HepG2 (cell line): ENCODE measurements around the gene SRSF3. TPM values are rescaled to one million over a fixed set of nuclear protein-coding genes. Genes with fewer than 3 reads are reported as not detected.

Experiments used
- ATAC-seq: fragments of 200-7000 bp; cut with Tn5 transposase; 3 replicates; pipeline ENCODE4 v1.9.1; 2020; ENCODE audit warnings: mild to moderate bottlenecking, moderate library complexity
- BruUV-seq: library from RNA; stranded (reverse); fragments of 400-500 nt; replicated peaks from 2 replicates; lab custom pipeline; 2021; lab: Mats Ljungman, UMichigan
- CTCF ChIA-PET: fragments of 300-600 bp; formaldehyde crosslinking; extraction: SDS; loops from one replicate; lab custom pipeline; 2021; ENCODE audit warnings: low total read pairs, inconsistent platforms, low intra/inter-chr PET ratio; lab: Yijun Ruan, JAX
- POLR2A ChIA-PET: fragments of 350-600 bp; sonication (Branson Sonifier 250); formaldehyde crosslinking; loops from one replicate; lab custom pipeline; 2020; ENCODE audit warnings: antibody characterized with exemption, inconsistent platforms; lab: Yijun Ruan, JAX
- DNase-seq: peaks from one replicate; pipeline ENCODE4 v3.0.0-alpha.2; 2015; ENCODE audit warnings: low spot score
- FAIRE-seq: peaks from 3 replicates; lab custom pipeline; 2011; peaks lifted over from hg19 to GRCh38; lab: Jason Lieb, UNC
- H2AFZ ChIP-seq: one replicate; pipeline ENCODE4 v1.6.1; 2011; ENCODE audit warnings: low read length, inconsistent platforms
- H3K27ac ChIP-seq: fragments of 300-600 bp; 3 replicates; pipeline ENCODE4 v1.8.0; 2011; ENCODE audit warnings: mixed run types, mild to moderate bottlenecking, mixed read lengths, low read length, inconsistent platforms; ENCODE audit not compliant: insufficient read depth; ENCODE audit errors: extremely low read length
- H3K27me3 ChIP-seq, 2 experiments: fragments of 200-600 bp in 1 of 2; 2 replicates in 1 of 2; 3 replicates in 1 of 2; pipeline versions ENCODE4 v1.6.0 to v1.8.0; 2011; ENCODE audit warnings: low read length in 2 of 2, mild to moderate bottlenecking in 2 of 2, moderate library complexity in 2 of 2, inconsistent platforms in 1 of 2; ENCODE audit not compliant: insufficient read depth in 2 of 2, control insufficient read depth in 1 of 2
- H3K36me3 ChIP-seq, 2 experiments: fragments of 200-600 bp in 1 of 2; replicated peaks in 1 of 2; 2 replicates in 1 of 2; 3 replicates in 1 of 2; pipeline versions ENCODE4 v1.5.1 to v1.8.0; 2011; ENCODE audit warnings: low read length in 2 of 2, inconsistent platforms in 1 of 2; ENCODE audit not compliant: insufficient read depth in 2 of 2, control insufficient read depth in 1 of 2
- H3K4me1 ChIP-seq: 2 replicates; pipeline ENCODE4 v1.5.1; 2012; ENCODE audit warnings: low read length, inconsistent platforms; ENCODE audit not compliant: insufficient read depth
- H3K4me2 ChIP-seq: 2 replicates; pipeline ENCODE4 v1.6.0; 2011; ENCODE audit warnings: low read depth, low read length, inconsistent platforms
- H3K4me3 ChIP-seq, 3 experiments: fragments of 200-600 bp in 1 of 3; sonication (generic), shearing (Covaris generic) in 1 of 3; replicated peaks in 1 of 3; 2 replicates each; pipeline ENCODE4 v1.5.1; 2011 to 2016; ENCODE audit warnings: low read length in 3 of 3, inconsistent platforms in 2 of 3, low read depth in 2 of 3, mild to moderate bottlenecking in 2 of 3, control low read depth in 1 of 3, mixed read lengths in 1 of 3; ENCODE audit not compliant: insufficient read depth in 1 of 3
- H3K79me2 ChIP-seq: one replicate; pipeline ENCODE4 v1.6.1; 2011; ENCODE audit warnings: low read length, inconsistent platforms; ENCODE audit not compliant: insufficient read depth
- H3K9ac ChIP-seq: 2 replicates; pipeline ENCODE4 v1.6.0; 2011; ENCODE audit warnings: mild to moderate bottlenecking, low read depth, low read length, inconsistent platforms; ENCODE audit not compliant: insufficient read depth
- H3K9me3 ChIP-seq: 2 replicates; pipeline ENCODE4 v1.5.1; 2012; ENCODE audit warnings: mild to moderate bottlenecking, low read length
- H4K20me1 ChIP-seq: 2 replicates; pipeline ENCODE4 v1.6.0; 2011; ENCODE audit warnings: inconsistent platforms, mild to moderate bottlenecking, low read length, moderate library complexity; ENCODE audit not compliant: insufficient read depth
- AHR ChIP-seq: IDR thresholded peaks from 2 replicates; pipeline ENCODE4 v1.6.1; 2018; ENCODE audit warnings: missing genetic modification reagents, missing compliant biosample characterization
- BHLHE40 ChIP-seq: IDR thresholded peaks from 2 replicates; pipeline ENCODE4 v1.6.1; 2011; ENCODE audit warnings: low read length, improper control_type of control experiment
- HMG20B ChIP-seq: conservative IDR thresholded peaks from 2 replicates; pipeline ENCODE4 v1.6.1; 2016; ENCODE audit warnings: missing genetic modification reagents, missing compliant biosample characterization
- KDM6A ChIP-seq: IDR thresholded peaks from 2 replicates; pipeline ENCODE4 v1.6.1; 2016; ENCODE audit warnings: low read depth
- KLF6 ChIP-seq: IDR thresholded peaks from 2 replicates; pipeline ENCODE4 v1.8.0; 2016; ENCODE audit warnings: missing biosample characterization, missing genetic modification reagents
- KLF9 ChIP-seq: IDR thresholded peaks from 2 replicates; pipeline ENCODE4 v1.6.1; 2016; ENCODE audit warnings: low read depth
- MAFF ChIP-seq: IDR thresholded peaks from 2 replicates; pipeline ENCODE4 v1.6.1; 2011; ENCODE audit warnings: low read depth, low read length, improper control_type of control experiment
- POLR2G ChIP-seq: fragments of 200-400 bp; formaldehyde crosslinking; IDR thresholded peaks from 2 replicates; pipeline ENCODE4 v1.6.1; 2018; ENCODE audit warnings: mild to moderate bottlenecking, low read depth, low read length, moderate library complexity
- RAD51 ChIP-seq: fragments of 450-650 bp; IDR thresholded peaks from 2 replicates; pipeline ENCODE4 v1.6.1; 2016; ENCODE audit warnings: borderline replicate concordance
- SALL2 ChIP-seq: sonication (generic); formaldehyde crosslinking; IDR thresholded peaks from 2 replicates; pipeline ENCODE4 v1.8.1; 2023; ENCODE audit warnings: mild to moderate bottlenecking, missing genetic modification reagents, inconsistent platforms
- ZEB1 ChIP-seq: IDR thresholded peaks from 2 replicates; pipeline ENCODE4 v1.6.1; 2012; ENCODE audit warnings: mild to moderate bottlenecking, low read depth, inconsistent platforms; ENCODE audit not compliant: insufficient replicate concordance
- ZNF292 ChIP-seq: sonication (generic); formaldehyde crosslinking; IDR thresholded peaks from 2 replicates; pipeline ENCODE4 v1.8.1; 2022; ENCODE audit warnings: mild to moderate bottlenecking, low read depth, missing genetic modification reagents, borderline replicate concordance
- ZNF33B ChIP-seq: sonication (generic); formaldehyde crosslinking; IDR thresholded peaks from 2 replicates; pipeline ENCODE4 v1.5.1; 2020; ENCODE audit warnings: mild to moderate bottlenecking, missing genetic modification reagents
- ZNF451 ChIP-seq: sonication (generic); formaldehyde crosslinking; IDR thresholded peaks from 2 replicates; pipeline ENCODE4 v1.5.0; 2020; ENCODE audit warnings: mild to moderate bottlenecking, missing genetic modification reagents
- ZNF569 ChIP-seq: sonication (generic); formaldehyde crosslinking; IDR thresholded peaks from 2 replicates; pipeline ENCODE4 v1.5.0; 2020; ENCODE audit warnings: mild to moderate bottlenecking, missing genetic modification reagents, moderate library complexity, borderline replicate concordance
- ZNF589 ChIP-seq: sonication (generic); formaldehyde crosslinking; conservative IDR thresholded peaks from 2 replicates; pipeline ENCODE4 v1.8.0; 2022; ENCODE audit warnings: mild to moderate bottlenecking, moderate library complexity, missing genetic modification reagents
- ZNF770 ChIP-seq: sonication (generic); formaldehyde crosslinking; IDR thresholded peaks from 2 replicates; pipeline ENCODE4 v1.5.0; 2020; ENCODE audit warnings: mild to moderate bottlenecking, missing genetic modification reagents
- WGBS: methylation state at CpG from one replicate; pipeline ENCODE4 v1.1.6; 2017; ENCODE audit warnings: low lambda C conversion rate; 5-methylcytosine and 5-hydroxymethylcytosine counted together
- in situ Hi-C: cut with HindIII; loops from 2 replicates; pipeline ENCODE4 v1.10.0; 2017; ENCODE audit warnings: low pct_unique_long_range_greater_than_20kb; ENCODE audit not compliant: extremely low pct_ligation_motif_present
- intact Hi-C: fragments of 100-400 bp; cut with micrococcal nuclease; formaldehyde crosslinking; loops from one replicate; pipeline ENCODE4 v1.10.0; 2022; ENCODE audit not compliant: unreplicated experiment
- polyA plus RNA-seq, 8 experiments: library from polyadenylated mRNA; depleted of rRNA in 3 of 8; stranded (reverse) in 7 of 8; unstranded in 1 of 8; fragments of >200 nt; fragmentation: Illumina TruSeq in 4 of 8; extraction: Trizol in 4 of 8; gene quantifications; 2 replicates each; pipeline versions ENCODE4 v1.2.1 to v1.2.3, GENCODE V29; 2011 to 2016; ENCODE audit warnings: low read depth in 4 of 8, missing spikeins in 1 of 8, mixed read lengths in 1 of 8; ENCODE audit not compliant: insufficient read depth in 1 of 8
- total RNA-seq, 5 experiments: library from RNA; depleted of rRNA; stranded (reverse); fragments of >200 nt; fragmentation: Illumina TruSeq; extraction: Trizol; gene quantifications; 2 replicates each; pipeline ENCODE4 v1.2.3, GENCODE V29; 2016; ENCODE audit warnings: low read depth in 1 of 5
- TF ChIP-seq, protein P1 (sequence below): sonication (generic); formaldehyde crosslinking; IDR thresholded peaks from 2 replicates; pipeline ENCODE4 v1.5.1; 2020; ENCODE audit warnings: mild to moderate bottlenecking, missing genetic modification reagents, moderate library complexity

The SRSF3 gene
- total and polyA plus RNA-seq, 2 of the 13 experiments (the other 11 are each of a cell fraction or from before 2014, with no cell fraction given), result 206 to 684 TPM

DNA sequence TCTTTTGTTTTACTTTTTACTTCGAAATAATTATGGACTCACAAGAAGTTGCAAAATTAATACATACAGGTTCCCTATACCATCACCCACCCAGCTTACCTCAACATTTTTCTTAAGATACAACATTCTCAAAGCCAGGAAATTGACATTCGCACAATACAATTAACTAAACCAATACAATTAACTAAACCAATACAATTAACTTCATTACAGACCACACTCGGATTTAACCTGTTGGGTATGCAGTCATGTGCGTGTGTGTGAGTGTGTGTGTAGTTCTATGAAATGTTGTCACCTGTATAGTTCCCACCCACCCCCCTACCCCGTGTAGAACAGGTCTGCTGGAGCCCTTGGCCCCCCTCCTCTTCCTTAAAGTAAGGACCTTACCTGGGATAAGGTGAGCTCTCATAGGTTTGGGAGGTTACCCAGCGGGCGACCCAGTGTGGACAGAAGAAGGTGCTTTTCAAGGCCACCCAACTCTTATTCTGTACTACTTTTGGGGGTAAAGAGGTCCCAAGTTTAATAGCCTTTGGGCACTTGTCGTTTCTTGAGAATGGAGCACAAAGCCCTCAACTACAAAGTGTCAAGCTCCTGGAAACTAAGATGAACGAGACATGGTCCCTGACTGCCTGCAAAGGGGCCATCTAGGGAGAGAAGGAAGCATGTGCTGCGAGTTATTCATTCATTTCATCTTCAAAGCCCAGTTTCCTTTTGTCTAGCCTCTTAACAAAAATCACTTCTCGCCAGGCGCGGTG is 46.3 kb upstream of the SRSF3 start (continued):
- TF ChIP-seq RAD51 (no peak), AHR (CRISPR knock-in tag) (no peak), ZNF569 (CRISPR knock-in tag) (0 out of 2 replicates have a peak, but pooled peaks have one; percentile 7), ZNF33B (no peak), KLF6 (CRISPR knock-in tag) (no peak), SALL2 (CRISPR knock-in tag) (no peak), POLR2G (no peak), MAFF (no peak), ZNF589 (CRISPR knock-in tag) (no peak), KDM6A (CRISPR knock-in tag) (no peak), KLF9 (CRISPR knock-in tag) (no peak), HMG20B (CRISPR knock-in tag) (no peak), ZEB1 (no peak)
- TF ChIP-seq, all 625 proteins: peak for 19

DNA sequence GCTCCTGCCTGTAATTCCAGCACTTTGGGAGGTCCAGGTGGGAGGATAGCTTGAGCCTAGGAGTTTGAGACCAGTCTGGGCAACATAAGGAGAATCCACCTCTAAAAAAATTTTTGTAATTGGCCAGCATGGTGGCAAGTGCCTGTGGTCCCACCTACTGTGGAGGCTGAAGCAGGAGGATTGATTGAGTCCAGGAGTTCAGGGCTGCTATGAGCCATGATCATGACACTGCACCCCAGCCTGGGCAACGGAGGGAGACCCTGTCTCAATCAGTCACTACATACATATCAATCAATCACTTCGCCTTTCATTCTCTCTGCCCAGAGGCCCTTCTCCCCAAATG is 45.8 kb upstream of the SRSF3 start:
- intact Hi-C loops, result loop anchor here (5.0 kb wide), 1 partner anchor 106 kb away; the partner anchor contains the start of genes KCTD20 and PXT1
- CTCF ChIA-PET, result no interaction called here
- in situ Hi-C loops, result no loop called here
- TF ChIP-seq ZNF292 (CRISPR knock-in tag), result 0 out of 2 replicates have a peak, but pooled peaks have one; percentile 22
- peak; percentile 91 for TF ChIP-seq ZNF770 (CRISPR knock-in tag)
- TF ChIP-seq, protein P1, sequence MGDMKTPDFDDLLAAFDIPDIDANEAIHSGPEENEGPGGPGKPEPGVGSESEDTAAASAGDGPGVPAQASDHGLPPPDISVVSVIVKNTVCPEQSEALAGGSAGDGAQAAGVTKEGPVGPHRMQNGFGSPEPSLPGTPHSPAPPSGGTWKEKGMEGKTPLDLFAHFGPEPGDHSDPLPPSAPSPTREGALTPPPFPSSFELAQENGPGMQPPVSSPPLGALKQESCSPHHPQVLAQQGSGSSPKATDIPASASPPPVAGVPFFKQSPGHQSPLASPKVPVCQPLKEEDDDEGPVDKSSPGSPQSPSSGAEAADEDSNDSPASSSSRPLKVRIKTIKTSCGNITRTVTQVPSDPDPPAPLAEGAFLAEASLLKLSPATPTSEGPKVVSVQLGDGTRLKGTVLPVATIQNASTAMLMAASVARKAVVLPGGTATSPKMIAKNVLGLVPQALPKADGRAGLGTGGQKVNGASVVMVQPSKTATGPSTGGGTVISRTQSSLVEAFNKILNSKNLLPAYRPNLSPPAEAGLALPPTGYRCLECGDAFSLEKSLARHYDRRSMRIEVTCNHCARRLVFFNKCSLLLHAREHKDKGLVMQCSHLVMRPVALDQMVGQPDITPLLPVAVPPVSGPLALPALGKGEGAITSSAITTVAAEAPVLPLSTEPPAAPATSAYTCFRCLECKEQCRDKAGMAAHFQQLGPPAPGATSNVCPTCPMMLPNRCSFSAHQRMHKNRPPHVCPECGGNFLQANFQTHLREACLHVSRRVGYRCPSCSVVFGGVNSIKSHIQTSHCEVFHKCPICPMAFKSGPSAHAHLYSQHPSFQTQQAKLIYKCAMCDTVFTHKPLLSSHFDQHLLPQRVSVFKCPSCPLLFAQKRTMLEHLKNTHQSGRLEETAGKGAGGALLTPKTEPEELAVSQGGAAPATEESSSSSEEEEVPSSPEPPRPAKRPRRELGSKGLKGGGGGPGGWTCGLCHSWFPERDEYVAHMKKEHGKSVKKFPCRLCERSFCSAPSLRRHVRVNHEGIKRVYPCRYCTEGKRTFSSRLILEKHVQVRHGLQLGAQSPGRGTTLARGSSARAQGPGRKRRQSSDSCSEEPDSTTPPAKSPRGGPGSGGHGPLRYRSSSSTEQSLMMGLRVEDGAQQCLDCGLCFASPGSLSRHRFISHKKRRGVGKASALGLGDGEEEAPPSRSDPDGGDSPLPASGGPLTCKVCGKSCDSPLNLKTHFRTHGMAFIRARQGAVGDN (CRISPR knock-in tag), result 0 out of 2 replicates have a peak, but pooled peaks have one; percentile 10
- no peak for TF ChIP-seq ZNF451 (CRISPR knock-in tag)
- TF ChIP-seq BHLHE40, result peak; percentile 58; the same call in 1 of the 2 replicates

More for the DNA sequence above, 45.8 kb upstream of the SRSF3 start:
- 67% methylated on average over 2 of the region's 2 CpGs for WGBS
- Histone ChIP-seq H3K9ac (peak overlapping the region; percentile 37; the same call in 1 of the 2 replicates), H3K4me1 (peaks cover 43% of the 10 kb centered on the region), H4K20me1 (no peaks in the 10 kb centered on the region), H2AFZ (peak overlapping the region; percentile 87), H3K9me3 (no peaks in the 10 kb centered on the region), H3K36me3 (no peaks in the 10 kb centered on the region), H3K4me3 (peak overlapping the region in 2 of 3 experiments; percentile 85 to 100; a peak in 3 of 6 replicates), H3K79me2 (peaks cover 35% of the 10 kb centered on the region), H3K4me2 (peak overlapping the region; percentile 91), H3K27ac (no peak overlapping the region), H3K27me3 (peaks cover 0 to 1% of the 10 kb centered on the region in 2 experiments; a peak in 3 of 5 replicates)
- BruUV-seq, result no TSS peak
- DNase-seq (no peak), ATAC-seq (no peak), FAIRE-seq (no peak)
- POLR2A ChIA-PET, result interaction anchor here (2.1 kb wide), 1 partner anchor 31 kb away, joined by 6 read pairs; no protein-coding TSS in a partner anchor
